MM.1S (cell line): Measurements from ENCODE around the gene SEC24C.

Experiments used
- EZH2 ChIP-seq: fragments of 300-600 bp; sonication (generic); optimal IDR thresholded peaks from 2 replicates; pipeline ENCODE3; 2017; ENCODE audit warnings: low read depth, mild to moderate bottlenecking, antibody characterized with exemption, low read length, mixed read lengths
- EZH2phosphoT487 ChIP-seq: fragments of 300-600 bp; sonication (generic); IDR thresholded peaks from 2 replicates; pipeline ENCODE4 v1.6.1; 2018; ENCODE audit warnings: antibody characterized with exemption, low read length
- TF ChIP-seq, protein P1 (sequence below): fragments of 300-600 bp; sonication (generic); IDR thresholded peaks from 2 replicates; pipeline ENCODE4 v1.5.1; 2016; ENCODE audit warnings: antibody characterized with exemption, low read length, mixed read lengths

DNA sequence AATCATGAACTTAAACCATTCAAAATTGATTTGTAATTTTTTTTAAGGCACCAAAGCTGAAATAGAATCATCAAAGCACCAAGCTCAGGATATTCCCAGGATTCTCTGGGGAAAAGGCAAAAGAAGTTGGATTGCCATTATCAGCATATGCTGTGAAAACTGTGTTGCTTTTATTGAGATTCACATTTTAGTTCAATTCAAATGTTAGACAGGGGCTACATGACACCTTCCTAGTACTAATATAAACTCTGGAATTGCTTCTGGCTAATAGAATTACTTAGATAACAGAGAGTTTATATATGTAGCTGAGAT, 71.5 kb downstream of the SEC24C start:
- TF ChIP-seq, protein P1, sequence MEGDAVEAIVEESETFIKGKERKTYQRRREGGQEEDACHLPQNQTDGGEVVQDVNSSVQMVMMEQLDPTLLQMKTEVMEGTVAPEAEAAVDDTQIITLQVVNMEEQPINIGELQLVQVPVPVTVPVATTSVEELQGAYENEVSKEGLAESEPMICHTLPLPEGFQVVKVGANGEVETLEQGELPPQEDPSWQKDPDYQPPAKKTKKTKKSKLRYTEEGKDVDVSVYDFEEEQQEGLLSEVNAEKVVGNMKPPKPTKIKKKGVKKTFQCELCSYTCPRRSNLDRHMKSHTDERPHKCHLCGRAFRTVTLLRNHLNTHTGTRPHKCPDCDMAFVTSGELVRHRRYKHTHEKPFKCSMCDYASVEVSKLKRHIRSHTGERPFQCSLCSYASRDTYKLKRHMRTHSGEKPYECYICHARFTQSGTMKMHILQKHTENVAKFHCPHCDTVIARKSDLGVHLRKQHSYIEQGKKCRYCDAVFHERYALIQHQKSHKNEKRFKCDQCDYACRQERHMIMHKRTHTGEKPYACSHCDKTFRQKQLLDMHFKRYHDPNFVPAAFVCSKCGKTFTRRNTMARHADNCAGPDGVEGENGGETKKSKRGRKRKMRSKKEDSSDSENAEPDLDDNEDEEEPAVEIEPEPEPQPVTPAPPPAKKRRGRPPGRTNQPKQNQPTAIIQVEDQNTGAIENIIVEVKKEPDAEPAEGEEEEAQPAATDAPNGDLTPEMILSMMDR, result no peak
- TF ChIP-seq EZH2, result no peak
- no peak for TF ChIP-seq EZH2phosphoT487
